Transverse colon (tissue), 3 donors: ENCODE measurements around the gene PREX1.

Source experiments
- CTCF ChIP-seq, 5 experiments: fragments of 200-600 bp in 3 of 5; fragments of 450-650 bp in 2 of 5; sonication (generic) in 3 of 5; IDR thresholded peaks; 1 replicate in 2 of 5; 2 replicates in 3 of 5; pipeline ENCODE4 v1.5.1; 2016 to 2017; ENCODE audit warnings: antibody characterized with exemption in 5 of 5, inconsistent platforms in 3 of 5, mild to moderate bottlenecking in 2 of 5, moderate library complexity in 1 of 5
- EP300 ChIP-seq: sonication (generic); formaldehyde crosslinking; IDR thresholded peaks from one replicate; pipeline ENCODE4 v1.6.1; 2017; ENCODE audit warnings: antibody characterized with exemption, low read depth

- TF ChIP-seq CTCF (IDR thresholded peaks at IDR 0.05): no peak
- no peak for TF ChIP-seq EP300
Measured at GRCh38 chr20:48619126-48620101, 208.4 kb downstream of the PREX1 start.
